Stimulated activated CD4-positive, alpha-beta T cell treated with anti-CD3 and anti-CD28 coated beads, TNF-alpha, amount 100 ng/mL, for 48 hours (primary cell): ENCODE measurements around the gene COA3.
A peak's percentile ranks its signal among the peaks of the same experiment; 100 is the strongest.

ENCODE experiments used
- DNase-seq, 3 donors: peaks; one replicate each; pipeline ENCODE4 v3.0.0-alpha.2; 2020; ENCODE audit warnings: low read depth in 3 of 3

Gene COA3, protein sequence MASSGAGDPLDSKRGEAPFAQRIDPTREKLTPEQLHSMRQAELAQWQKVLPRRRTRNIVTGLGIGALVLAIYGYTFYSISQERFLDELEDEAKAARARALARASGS

GRCh38 chr17:42798383-42799380, at the start of gene COA3, which contains the start of gene CNTD1:
TSS of gene COA3 (minus strand) at chr17:42798704. CDS start at chr17:42798681, 23 bp downstream.
TSS of gene CNTD1 (plus strand) at chr17:42798861. CDS start at chr17:42799068, 207 bp downstream.
- DNase-seq, result peak; percentile 71 to 76 (median 72)

- DNase-seq, result no peak
These were observed 49.6 kb upstream of the COA3 start for GRCh38 chr17:42848093-42848492.

- no peak for DNase-seq
These were observed 48.2 kb upstream of the COA3 start for GRCh38 chr17:42846594-42847280.

DNA sequence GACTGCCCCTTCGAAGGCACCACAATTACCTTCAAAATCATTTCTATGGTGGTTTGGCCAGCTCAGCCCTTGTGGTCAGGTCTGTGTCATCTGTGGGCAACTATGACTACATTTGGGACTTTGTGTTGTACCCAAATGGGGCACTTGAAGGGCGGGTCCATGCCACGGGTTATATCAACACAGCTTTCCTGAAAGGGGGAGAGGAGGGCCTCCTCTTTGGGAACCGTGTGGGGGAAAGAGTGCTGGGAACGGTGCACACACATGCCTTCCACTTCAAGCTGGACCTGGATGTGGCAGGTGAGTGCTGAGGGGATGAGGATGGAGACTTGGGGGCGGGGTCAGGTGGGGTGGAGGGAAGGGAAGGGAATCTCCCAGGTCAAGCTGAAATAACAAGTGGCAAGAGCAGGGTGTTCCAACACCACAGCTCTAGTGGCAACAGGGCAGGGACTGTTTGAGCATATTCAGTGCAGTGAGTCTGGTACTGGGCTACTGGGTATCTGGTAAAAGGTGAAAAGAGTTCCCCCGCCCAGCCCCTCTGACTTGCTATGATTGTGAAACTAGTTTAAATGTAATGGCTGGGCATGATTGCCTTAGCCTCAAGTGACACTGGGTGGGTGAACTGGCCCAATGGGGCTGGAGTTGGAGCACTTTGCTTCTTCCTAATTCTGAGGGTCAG, 47.6 kb upstream of the COA3 start:
- DNase-seq, result peak in 2 of 3 donors; percentile 32 to 38

DNA sequence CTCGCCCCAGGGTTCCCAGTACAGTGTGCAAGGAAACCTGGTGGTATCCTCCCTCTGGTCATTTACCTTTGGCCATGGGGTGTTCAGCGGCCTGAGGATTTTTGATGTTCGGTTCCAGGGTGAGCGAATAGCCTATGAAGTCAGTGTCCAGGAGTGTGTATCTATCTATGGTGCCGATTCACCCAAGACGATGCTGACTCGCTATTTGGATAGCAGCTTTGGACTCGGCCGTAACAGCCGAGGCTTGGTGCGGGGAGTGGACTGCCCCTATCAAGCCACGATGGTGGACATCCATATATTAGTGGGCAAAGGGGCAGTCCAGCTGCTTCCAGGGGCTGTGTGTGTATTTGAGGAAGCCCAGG, 47.0 kb upstream of the COA3 start:
- no peak for DNase-seq

GRCh38 chr17:42844761-42845555, 46.5 kb upstream of the COA3 start:
- DNase-seq, result no peak

DNA sequence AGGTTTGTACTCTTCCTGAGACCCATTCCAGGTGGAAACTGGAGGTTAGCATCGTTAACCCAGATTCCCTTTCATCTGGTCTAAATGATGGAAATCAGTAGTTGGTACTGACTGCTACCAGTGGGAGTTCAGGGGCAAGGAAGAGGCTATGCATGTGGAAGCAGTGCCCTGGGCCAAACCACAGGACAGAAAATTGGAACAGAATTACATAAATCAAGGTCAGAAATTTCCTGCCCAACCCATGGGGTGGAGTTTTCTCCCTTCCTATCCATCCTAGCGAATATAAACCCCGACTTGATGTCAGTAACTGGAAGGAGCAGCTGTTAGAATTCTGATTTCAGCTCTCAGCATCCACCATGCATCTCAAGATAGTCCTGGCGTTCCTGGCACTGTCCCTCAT, 45.8 kb upstream of the COA3 start, which contains the start of gene AOC2:
Gene AOC2 (plus strand): TSS at position 310 of the 400 bp plus-strand sequence. CDS start 47 bp downstream, at position 357.
- no peak for DNase-seq

DNA sequence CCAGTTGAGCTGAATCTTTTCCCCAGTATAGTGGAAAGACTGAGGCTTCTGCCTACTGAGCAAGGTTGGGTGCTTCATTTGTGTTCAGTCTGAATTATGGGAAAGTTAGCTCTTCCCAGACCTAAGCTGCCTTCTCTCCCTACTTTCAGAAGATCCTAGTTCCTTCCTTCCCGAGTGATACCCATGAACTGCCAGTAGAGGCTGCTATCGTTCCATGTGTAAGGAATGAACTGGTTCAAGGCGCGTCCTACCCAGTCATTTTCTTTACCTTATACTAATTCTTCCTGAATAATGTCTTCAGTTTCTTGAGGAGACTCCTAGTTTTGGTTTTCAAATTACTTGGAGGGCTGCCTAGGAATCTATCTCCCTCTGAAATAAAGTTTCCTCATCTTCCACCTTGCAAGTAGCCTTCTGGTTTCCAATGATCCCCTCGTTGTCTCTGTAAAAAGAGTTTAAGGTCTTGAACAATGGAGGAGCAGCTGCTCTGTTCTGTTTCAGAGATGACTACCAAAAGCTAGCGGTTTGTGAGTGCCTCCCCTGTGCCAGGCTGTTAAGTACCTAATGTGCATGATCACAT, 44.9 kb upstream of the COA3 start:
- no peak for DNase-seq

- no peak for DNase-seq
These were observed 43.6 kb upstream of the COA3 start for GRCh38 chr17:42841975-42842685.

DNA sequence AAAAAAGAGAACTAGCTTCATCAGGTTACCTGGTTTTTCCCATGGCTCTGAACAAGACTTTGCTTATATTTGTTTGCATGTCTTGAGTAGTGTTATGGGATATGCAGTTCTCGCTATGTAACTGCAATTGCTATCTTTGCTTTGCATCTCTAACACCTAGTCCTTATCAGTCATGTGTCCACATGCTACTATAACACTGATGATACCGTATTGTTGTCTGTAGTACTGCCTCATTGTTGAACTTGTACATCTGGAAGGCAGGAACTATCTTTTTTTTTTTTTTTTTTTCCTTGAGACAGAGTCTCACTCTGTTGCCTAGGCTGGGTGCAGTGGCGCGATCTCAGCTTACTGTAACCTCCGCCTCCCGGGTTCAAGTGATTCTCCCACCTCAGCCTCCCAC, 37.2 kb upstream of the COA3 start:
- no peak for DNase-seq

- no peak for DNase-seq
These were observed 35.4 kb upstream of the COA3 start for GRCh38 chr17:42833767-42834422.

DNA sequence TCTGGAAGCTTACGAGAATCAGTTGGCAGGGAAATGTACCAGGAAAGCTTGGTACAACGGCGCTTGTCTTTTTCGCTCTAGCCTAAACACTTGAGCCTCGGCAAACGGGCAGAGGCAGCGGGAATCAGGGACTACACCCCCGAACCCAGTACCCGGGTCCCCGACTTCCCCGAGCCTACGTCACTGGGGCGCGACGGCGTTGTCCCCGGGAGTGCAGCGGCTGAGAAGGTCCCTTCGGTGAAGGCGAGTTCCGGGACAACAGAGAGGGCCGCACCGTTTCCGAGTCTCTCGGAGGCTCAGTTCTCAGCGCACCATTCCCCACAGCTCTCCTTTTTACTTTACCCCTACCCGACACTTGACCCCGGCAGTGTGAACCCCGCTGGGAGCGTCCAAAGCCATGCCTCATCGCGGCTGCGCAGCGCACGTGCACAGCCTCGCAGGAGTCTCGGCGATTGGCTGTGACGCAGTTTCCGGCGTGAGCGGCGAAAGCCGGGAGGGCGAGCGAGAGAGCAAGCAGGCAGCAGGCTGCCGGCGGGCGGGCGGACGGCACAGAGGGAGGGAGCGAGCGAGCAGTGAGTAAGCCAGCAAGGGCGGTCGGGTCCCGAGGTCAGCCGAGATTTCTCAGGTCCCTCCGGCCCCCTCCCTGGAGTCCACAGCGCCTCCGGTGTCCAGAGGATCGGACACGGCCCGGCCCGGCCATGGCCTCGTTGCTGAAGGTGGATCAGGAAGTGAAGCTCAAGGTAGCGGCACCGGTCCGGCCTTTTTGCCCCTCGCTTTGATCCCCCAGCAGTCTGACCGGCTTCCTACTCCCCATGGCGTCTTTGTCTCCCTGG, 34.6 kb upstream of the COA3 start, which contains the start of gene PSME3:
Gene PSME3 (plus strand): TSS at position 464 of the 833 bp plus-strand sequence. CDS start 235 bp downstream, at position 699.
- DNase-seq, result peak; percentile 80 to 88 (median 84)

- DNase-seq, result no peak
These were observed 33.9 kb upstream of the COA3 start for GRCh38 chr17:42832213-42832933.

DNA sequence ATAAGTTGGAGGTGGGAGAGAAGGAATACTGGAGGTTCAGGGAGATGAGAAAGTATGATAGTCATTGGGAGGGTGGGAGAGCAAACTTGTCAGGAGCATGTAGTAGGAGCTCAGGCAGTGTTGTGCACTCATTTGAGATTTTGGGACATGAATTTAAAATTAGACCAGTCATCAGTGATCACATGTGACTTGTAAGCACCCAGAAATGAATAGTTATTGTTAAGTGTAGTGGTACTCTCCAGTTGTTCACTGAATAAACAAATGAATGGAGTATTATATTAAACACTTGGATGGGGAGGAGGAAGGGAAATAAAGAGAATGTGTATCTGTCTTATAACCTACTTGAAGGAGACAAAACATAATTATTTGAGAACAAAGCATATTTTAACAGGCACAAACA, 32.5 kb upstream of the COA3 start:
- no peak for DNase-seq

DNA sequence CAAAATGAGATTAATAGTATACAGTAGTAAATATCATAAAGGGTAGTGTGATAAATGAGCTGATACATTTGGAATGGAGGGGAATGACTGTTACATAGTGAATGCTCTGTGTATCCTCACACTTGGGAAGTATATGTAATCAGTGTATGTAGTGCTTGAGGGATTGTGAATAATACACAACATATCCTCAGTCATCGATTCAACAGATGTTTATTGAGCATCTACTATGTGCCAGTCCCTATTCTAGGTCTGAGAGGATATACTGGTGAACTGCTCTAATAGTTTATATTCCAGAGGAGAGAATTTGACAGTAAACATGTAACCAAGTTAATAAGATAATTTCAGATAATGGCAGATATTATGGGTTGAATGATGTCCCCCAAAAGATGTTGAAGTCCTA, 29.0 kb upstream of the COA3 start:
- DNase-seq, result no peak

- DNase-seq, result no peak
These were observed 22.7 kb upstream of the COA3 start for GRCh38 chr17:42821176-42821575.

GRCh38 chr17:42819939-42820535, 21.5 kb upstream of the COA3 start:
- DNase-seq, result peak; percentile 50 to 66 (median 65)
